Uterus (tissue), 2 donors: ENCODE results near the gene JARID2.

Source experiments
- CTCF ChIP-seq, 4 experiments: fragments of 200-600 bp in 2 of 4; fragments of 450-650 bp in 2 of 4; sonication (generic) in 2 of 4; IDR thresholded peaks; one replicate each; pipeline ENCODE4 v1.5.1; 2016 to 2019; ENCODE audit warnings: antibody characterized with exemption in 4 of 4, mild to moderate bottlenecking in 2 of 4, moderate library complexity in 1 of 4
- POLR2A ChIP-seq, 2 donors: fragments of 450-650 bp; IDR thresholded peaks; one replicate each; pipeline ENCODE4 v1.6.1; 2016; ENCODE audit warnings: antibody characterized with exemption in 2 of 2, mild to moderate bottlenecking in 1 of 2, moderate library complexity in 1 of 2

DNA sequence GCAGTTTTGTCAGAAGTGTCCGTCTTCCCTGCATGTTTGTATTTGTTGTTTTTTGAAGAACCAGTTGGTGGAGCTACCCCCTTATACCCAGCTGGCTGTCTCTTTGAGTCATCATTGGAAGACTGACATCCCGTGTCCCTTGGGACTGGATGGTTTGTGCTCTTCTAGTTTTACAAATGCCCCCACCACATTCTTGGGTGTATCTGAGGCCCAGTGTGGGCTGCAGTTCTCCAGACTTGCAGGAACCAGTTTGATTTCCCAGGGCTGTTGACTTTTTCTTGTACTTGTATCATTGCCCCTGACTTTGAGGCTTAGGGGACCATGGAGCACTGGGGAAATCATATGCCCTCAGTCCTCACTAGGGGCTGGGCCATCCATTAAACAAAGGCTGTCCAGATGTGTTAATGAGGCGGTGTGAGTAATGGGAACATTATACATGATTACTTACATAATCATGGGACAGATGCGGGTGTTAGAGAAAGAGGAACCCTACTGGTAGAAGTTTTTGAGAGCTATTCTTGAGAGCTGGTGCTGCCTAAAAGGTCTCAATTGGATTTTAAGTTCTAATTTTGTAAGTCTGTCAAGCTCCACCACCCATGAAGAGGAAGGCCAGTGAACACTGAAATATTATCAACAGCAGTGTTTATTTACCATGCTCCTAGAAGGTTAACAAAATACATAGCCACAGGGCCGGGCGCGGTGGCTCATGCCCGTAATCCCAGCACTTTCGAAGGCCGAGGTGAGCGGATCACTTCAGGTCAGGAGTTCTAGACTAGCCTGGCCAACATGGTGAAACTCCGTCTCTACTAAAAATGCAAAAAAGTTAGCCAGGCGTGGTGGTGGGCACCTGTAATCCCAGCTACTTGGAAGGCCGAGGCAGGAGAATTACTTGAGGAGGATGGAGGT is 8.5 kb downstream of the JARID2 start:
- TF ChIP-seq CTCF (IDR thresholded peaks at IDR 0.05) (no peak), POLR2A (IDR thresholded peaks at IDR 0.05) (no peak)
